Tibial nerve (tissue), 4 donors: ENCODE data around the gene CDK18.

ENCODE experiments used
- CTCF ChIP-seq, 5 experiments: fragments of 200-600 bp in 3 of 5; fragments of 450-650 bp in 2 of 5; sonication (generic) in 3 of 5; IDR thresholded peaks; one replicate each; pipeline ENCODE4 v1.5.1; 2016 to 2019; ENCODE audit warnings: antibody characterized with exemption in 5 of 5, mild to moderate bottlenecking in 3 of 5, moderate library complexity in 2 of 5
- EP300 ChIP-seq, 2 donors: sonication (generic); formaldehyde crosslinking; IDR thresholded peaks; one replicate each; pipeline ENCODE4 v1.6.1; 2017; ENCODE audit warnings: antibody characterized with exemption in 2 of 2, mild to moderate bottlenecking in 1 of 2
- POLR2A ChIP-seq, 2 donors: fragments of 450-650 bp; IDR thresholded peaks; one replicate each; pipeline ENCODE4 v1.6.1; 2017; ENCODE audit warnings: antibody characterized with exemption in 2 of 2, mild to moderate bottlenecking in 2 of 2, moderate library complexity in 2 of 2

- TF ChIP-seq EP300 (IDR thresholded peaks at IDR 0.05) (no peak), CTCF (IDR thresholded peaks at IDR 0.05) (no peak), POLR2A (IDR thresholded peaks at IDR 0.05) (no peak)
These were observed 23.3 kb upstream of the CDK18 start for GRCh38 chr1:205481218-205481617.
